Tibial artery (tissue), 4 donors: ENCODE measurements around the gene ITGB8.

Experiments used
- DNase-seq, 2 donors: peaks; one replicate each; pipeline ENCODE4 v3.0.0-alpha.2; 2019
- H3K27ac ChIP-seq, 2 donors: fragments of 200-600 bp; sonication (generic) in 1 of 2; 1 replicate in 1 of 2; 2 replicates in 1 of 2; pipeline ENCODE4 v1.5.1; 2018 to 2019; ENCODE audit warnings: mild to moderate bottlenecking in 1 of 2
- H3K27me3 ChIP-seq, 2 donors: fragments of 200-600 bp; sonication (generic) in 1 of 2; one replicate each; pipeline versions ENCODE4 v1.5.1 to v1.6.0; 2016 to 2019
- H3K36me3 ChIP-seq, 3 donors: fragments of 200-600 bp; sonication (generic) in 2 of 3; one replicate each; pipeline ENCODE4 v1.5.1; 2016 to 2019; ENCODE audit warnings: mild to moderate bottlenecking in 2 of 3
- H3K4me1 ChIP-seq, 4 donors: fragments of 200-600 bp; sonication (generic) in 2 of 4; 1 replicate in 3 of 4; 2 replicates in 1 of 4; pipeline ENCODE4 v1.5.1; 2016 to 2019
- H3K4me3 ChIP-seq, 2 donors: fragments of 200-600 bp; sonication (generic) in 1 of 2; 1 replicate in 1 of 2; 2 replicates in 1 of 2; pipeline ENCODE4 v1.5.1; 2018 to 2019; ENCODE audit warnings: mild to moderate bottlenecking in 2 of 2
- H3K9me3 ChIP-seq, 3 donors: fragments of 200-600 bp; sonication (generic) in 1 of 3; one replicate each; pipeline ENCODE4 v1.5.1; 2016 to 2019
- CTCF ChIP-seq, 2 experiments: fragments of 200-600 bp in 1 of 2; fragments of 450-650 bp in 1 of 2; IDR thresholded peaks; one replicate each; pipeline ENCODE4 v1.5.1; 2017 to 2019; ENCODE audit warnings: antibody characterized with exemption in 2 of 2, mild to moderate bottlenecking in 1 of 2, moderate library complexity in 1 of 2
- intact Hi-C: fragments of 100-400 bp; cut with DNase I; formaldehyde crosslinking; loops from one replicate; pipeline ENCODE4 v1.15.0; 2023; ENCODE audit warnings: low total_unique reads

ITGB8 gene

GRCh38 chr7:20326342-20326741, 4.4 kb upstream of the ITGB8 start:
- intact Hi-C loops = no loop called here
- Histone ChIP-seq H3K27ac (no peak overlapping the region), H3K27me3 (no peaks in the 10 kb centered on the region), H3K9me3 (no peaks in the 10 kb centered on the region), H3K36me3 (no peaks in the 10 kb centered on the region), H3K4me3 (no peak overlapping the region), H3K4me1 (no peaks in the 10 kb centered on the region)
- TF ChIP-seq CTCF (IDR thresholded peaks at IDR 0.05) = no peak
- DNase-seq = no peak

DNA sequence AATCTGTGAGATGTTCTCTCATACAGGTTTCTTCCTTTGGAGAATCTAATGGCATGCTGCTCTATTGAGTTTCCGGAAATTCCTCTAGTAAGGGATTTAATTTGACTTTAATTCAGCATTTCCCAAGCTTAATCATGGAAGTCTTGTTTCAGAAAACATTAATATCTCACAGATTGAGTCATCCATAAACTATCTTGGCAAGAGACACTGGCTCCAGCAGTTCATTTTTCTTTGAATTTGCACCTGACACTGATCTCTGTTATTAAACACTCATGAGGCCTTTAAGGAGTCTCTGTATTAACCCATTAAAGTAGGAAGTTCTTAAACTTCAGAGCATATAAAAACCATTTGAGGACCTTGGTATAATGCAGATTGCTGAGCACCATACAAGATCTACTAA, 3.6 kb upstream of the ITGB8 start:
- intact Hi-C loops = no loop called here
- H3K27ac ChIP-seq = no peak overlapping the region
- H3K4me3 ChIP-seq = no peak overlapping the region
- TF ChIP-seq CTCF (IDR thresholded peaks at IDR 0.05) = no peak
- no peak for DNase-seq
- peaks cover 0 to 5% (median 2%) of the 10 kb centered on the region in 4 donors for H3K4me1 ChIP-seq
- no peaks in the 10 kb centered on the region for H3K9me3 ChIP-seq
- H3K27me3 ChIP-seq = no peaks in the 10 kb centered on the region
- no peaks in the 10 kb centered on the region for H3K36me3 ChIP-seq

- H3K27ac ChIP-seq = no peak overlapping the region
- TF ChIP-seq CTCF (IDR thresholded peaks at IDR 0.05) = no peak
- no peak overlapping the region for H3K4me3 ChIP-seq
- H3K27me3 ChIP-seq = no peaks in the 10 kb centered on the region
- peaks cover 0 to 7% (median 2%) of the 10 kb centered on the region in 4 donors for H3K4me1 ChIP-seq
- intact Hi-C loops = no loop called here
- no peaks in the 10 kb centered on the region for H3K9me3 ChIP-seq
- H3K36me3 ChIP-seq = no peaks in the 10 kb centered on the region
- no peak for DNase-seq
These were observed 2.7 kb upstream of the ITGB8 start for GRCh38 chr7:20328027-20328426.

GRCh38 chr7:20328692-20329091, 2.0 kb upstream of the ITGB8 start:
- no peaks in the 10 kb centered on the region for H3K36me3 ChIP-seq
- H3K27ac ChIP-seq = no peak overlapping the region
- no peak for TF ChIP-seq CTCF (IDR thresholded peaks at IDR 0.05)
- no peak for DNase-seq
- intact Hi-C loops = no loop called here
- H3K4me1 ChIP-seq = peaks cover 0 to 7% (median 2%) of the 10 kb centered on the region in 4 donors
- H3K9me3 ChIP-seq = no peaks in the 10 kb centered on the region
- H3K27me3 ChIP-seq = no peaks in the 10 kb centered on the region
- no peak overlapping the region for H3K4me3 ChIP-seq

- no peaks in the 10 kb centered on the region for H3K36me3 ChIP-seq
- H3K4me3 ChIP-seq = peak overlapping the region; percentile 81 to 85
- H3K27ac ChIP-seq = peak overlapping the region; percentile 85 to 90
- no peaks in the 10 kb centered on the region for H3K9me3 ChIP-seq
- TF ChIP-seq CTCF (IDR thresholded peaks at IDR 0.05) = peak in 1 of 2 experiments; percentile 29
- peak; percentile 64 to 73 for DNase-seq
- H3K27me3 ChIP-seq = no peaks in the 10 kb centered on the region
- peaks cover 0 to 7% (median 2%) of the 10 kb centered on the region in 4 donors for H3K4me1 ChIP-seq
- intact Hi-C loops = no loop called here
These were observed 1.1 kb upstream of the ITGB8 start for GRCh38 chr7:20329389-20330238.
